GM18507 (cell line): ENCODE results near the gene CRMP1.

Experiments
- DNase-seq: peaks from one replicate; pipeline ENCODE4 v3.0.0; 2011; ENCODE audit warnings: low read depth; ENCODE audit not compliant: insufficient read length; ENCODE audit errors: extremely low spot score
- FAIRE-seq: peaks from 2 replicates; lab custom pipeline; 2011; peaks lifted over from hg19 to GRCh38; lab: Jason Lieb, UNC

The CRMP1 gene

GRCh38 chr4:5893004-5893580, at the start of gene CRMP1:
CRMP1 (minus strand) TSS chr4:5893086; CDS start chr4:5892969, 117 bp downstream.
- DNase-seq = no peak
- FAIRE-seq = no peak

- no peak for DNase-seq
- FAIRE-seq = no peak
Observed at GRCh38 chr4:5941601-5942000, 48.7 kb upstream of the CRMP1 start.

GRCh38 chr4:5940470-5941203, 47.8 kb upstream of the CRMP1 start:
- DNase-seq = no peak
- no peak for FAIRE-seq

GRCh38 chr4:5933996-5934831, 41.3 kb upstream of the CRMP1 start:
- DNase-seq (no peak), FAIRE-seq (no peak)

- no peak for DNase-seq
Observed at GRCh38 chr4:5933116-5933515, 40.2 kb upstream of the CRMP1 start.

GRCh38 chr4:5932035-5932568, 39.2 kb upstream of the CRMP1 start:
- DNase-seq = no peak

More at GRCh38 chr4:5933116-5933515, 40.2 kb upstream of the CRMP1 start:
- FAIRE-seq = no peak

GRCh38 chr4:5931526-5931925, 38.6 kb upstream of the CRMP1 start:
- no peak for FAIRE-seq
- no peak for DNase-seq

More at GRCh38 chr4:5932035-5932568, 39.2 kb upstream of the CRMP1 start:
- FAIRE-seq = no peak

- FAIRE-seq = no peak
- no peak for DNase-seq
Observed at GRCh38 chr4:5930876-5931275, 38.0 kb upstream of the CRMP1 start.

- FAIRE-seq = no peak
- no peak for DNase-seq
Observed at GRCh38 chr4:5930456-5930855, 37.6 kb upstream of the CRMP1 start.

GRCh38 chr4:5928844-5929420, 36.0 kb upstream of the CRMP1 start:
- FAIRE-seq (no peak), DNase-seq (no peak)

- FAIRE-seq (no peak), DNase-seq (no peak)
Observed at GRCh38 chr4:5928274-5928673, 35.4 kb upstream of the CRMP1 start.

GRCh38 chr4:5927747-5928146, 34.9 kb upstream of the CRMP1 start:
- FAIRE-seq (no peak), DNase-seq (no peak)

GRCh38 chr4:5927116-5927515, 34.2 kb upstream of the CRMP1 start:
- FAIRE-seq = no peak

GRCh38 chr4:5926598-5926997, 33.7 kb upstream of the CRMP1 start:
- DNase-seq = no peak
- no peak for FAIRE-seq

More at GRCh38 chr4:5927116-5927515, 34.2 kb upstream of the CRMP1 start:
- no peak for DNase-seq

GRCh38 chr4:5925419-5926200, 32.7 kb upstream of the CRMP1 start:
- DNase-seq (no peak), FAIRE-seq (no peak)

- FAIRE-seq = no peak
- DNase-seq = no peak
Observed at GRCh38 chr4:5924461-5925125, 31.7 kb upstream of the CRMP1 start.

- no peak for FAIRE-seq
- DNase-seq = no peak
Observed at GRCh38 chr4:5923376-5923775, 30.5 kb upstream of the CRMP1 start.

- no peak for FAIRE-seq
- DNase-seq = no peak
Observed at GRCh38 chr4:5922556-5922955, 29.7 kb upstream of the CRMP1 start.

GRCh38 chr4:5921981-5922380, 29.1 kb upstream of the CRMP1 start:
- DNase-seq (no peak), FAIRE-seq (no peak)
